HFFc6 (cell line): Measurements from ENCODE around the gene PMP22. TPM values are rescaled to one million over a fixed set of nuclear protein-coding genes. Genes with fewer than 3 reads are reported as not detected.
A peak's percentile ranks its signal among the peaks of the same experiment; 100 is the strongest.

ENCODE experiments used
- DNase-seq: peaks from one replicate; pipeline ENCODE4 v3.0.0-alpha.2; 2018
- H3K27ac Mint-ChIP-seq: 2 replicates; pipeline ENCODE4 v1.8.0; 2020; ENCODE audit warnings: mild to moderate bottlenecking, mixed read lengths
- H3K27me3 Mint-ChIP-seq: 2 replicates; pipeline ENCODE4 v1.8.0; 2021; ENCODE audit warnings: mild to moderate bottlenecking, moderate library complexity, mixed read lengths; ENCODE audit not compliant: insufficient read depth
- H3K36me3 Mint-ChIP-seq: 2 replicates; pipeline ENCODE4 v1.8.0; 2021; ENCODE audit warnings: low read depth, mixed read lengths
- H3K4me1 Mint-ChIP-seq: 2 replicates; pipeline ENCODE4 v1.8.0; 2020; ENCODE audit warnings: low read depth, mixed read lengths
- H3K4me3 Mint-ChIP-seq: 2 replicates; pipeline ENCODE4 v1.8.0; 2020; ENCODE audit warnings: mild to moderate bottlenecking, moderate library complexity, mixed read lengths
- H3K9me3 Mint-ChIP-seq: 2 replicates; pipeline ENCODE4 v1.8.0; 2020; ENCODE audit warnings: mild to moderate bottlenecking, mixed read lengths
- total RNA-seq, 6 experiments: library from RNA; stranded (reverse); fragmentation: NEBNext Ultra II Directional; extraction: Animal tissue kit (Norgen Biotek cat#: 25700); gene quantifications; 2 replicates in 1 of 6; 3 replicates in 5 of 6; pipeline ENCODE4 v1.2.3, GENCODE V29; 2021
- TF ChIP-seq, protein P1 (sequence below): fragments of 200-600 bp; sonication (generic); IDR thresholded peaks from 2 replicates; pipeline ENCODE4 v1.5.0; 2021; ENCODE audit warnings: antibody characterized with exemption, mild to moderate bottlenecking

Gene PMP22
- total RNA-seq, 6 experiments from 2014 or later, result 28.0 to 42.9 (median 34.0) TPM

DNA sequence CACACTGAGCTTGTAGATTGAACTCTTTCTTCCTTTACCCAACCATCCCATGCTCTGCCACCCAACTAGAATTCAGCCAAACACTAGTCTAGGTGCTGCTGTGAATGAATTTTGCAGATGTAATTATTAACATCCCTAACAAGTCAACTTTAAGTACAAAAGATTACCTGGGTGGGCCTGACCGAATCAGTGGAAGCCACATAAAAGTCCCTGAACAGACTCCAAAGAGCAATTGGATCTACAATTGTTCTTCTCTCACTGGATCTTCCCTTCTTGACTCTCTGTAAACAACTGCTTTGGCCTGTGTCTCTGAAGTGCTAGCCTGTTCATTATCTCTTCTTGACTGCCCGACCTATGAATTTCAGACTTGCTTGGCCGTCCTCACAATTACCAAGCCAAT is 67.9 kb downstream of the PMP22 start:
- H3K4me1 Mint-ChIP-seq, result peaks cover 17% of the 10 kb centered on the region
- TF ChIP-seq, protein P1, sequence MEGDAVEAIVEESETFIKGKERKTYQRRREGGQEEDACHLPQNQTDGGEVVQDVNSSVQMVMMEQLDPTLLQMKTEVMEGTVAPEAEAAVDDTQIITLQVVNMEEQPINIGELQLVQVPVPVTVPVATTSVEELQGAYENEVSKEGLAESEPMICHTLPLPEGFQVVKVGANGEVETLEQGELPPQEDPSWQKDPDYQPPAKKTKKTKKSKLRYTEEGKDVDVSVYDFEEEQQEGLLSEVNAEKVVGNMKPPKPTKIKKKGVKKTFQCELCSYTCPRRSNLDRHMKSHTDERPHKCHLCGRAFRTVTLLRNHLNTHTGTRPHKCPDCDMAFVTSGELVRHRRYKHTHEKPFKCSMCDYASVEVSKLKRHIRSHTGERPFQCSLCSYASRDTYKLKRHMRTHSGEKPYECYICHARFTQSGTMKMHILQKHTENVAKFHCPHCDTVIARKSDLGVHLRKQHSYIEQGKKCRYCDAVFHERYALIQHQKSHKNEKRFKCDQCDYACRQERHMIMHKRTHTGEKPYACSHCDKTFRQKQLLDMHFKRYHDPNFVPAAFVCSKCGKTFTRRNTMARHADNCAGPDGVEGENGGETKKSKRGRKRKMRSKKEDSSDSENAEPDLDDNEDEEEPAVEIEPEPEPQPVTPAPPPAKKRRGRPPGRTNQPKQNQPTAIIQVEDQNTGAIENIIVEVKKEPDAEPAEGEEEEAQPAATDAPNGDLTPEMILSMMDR, result no peak
- H3K27ac Mint-ChIP-seq, result no peak overlapping the region
- peaks cover 22% of the 10 kb centered on the region for H3K36me3 Mint-ChIP-seq
- no peak for DNase-seq
- peaks cover 26% of the 10 kb centered on the region for H3K27me3 Mint-ChIP-seq
- no peak overlapping the region for H3K4me3 Mint-ChIP-seq
- H3K9me3 Mint-ChIP-seq, result peaks cover 31% of the 10 kb centered on the region

DNA sequence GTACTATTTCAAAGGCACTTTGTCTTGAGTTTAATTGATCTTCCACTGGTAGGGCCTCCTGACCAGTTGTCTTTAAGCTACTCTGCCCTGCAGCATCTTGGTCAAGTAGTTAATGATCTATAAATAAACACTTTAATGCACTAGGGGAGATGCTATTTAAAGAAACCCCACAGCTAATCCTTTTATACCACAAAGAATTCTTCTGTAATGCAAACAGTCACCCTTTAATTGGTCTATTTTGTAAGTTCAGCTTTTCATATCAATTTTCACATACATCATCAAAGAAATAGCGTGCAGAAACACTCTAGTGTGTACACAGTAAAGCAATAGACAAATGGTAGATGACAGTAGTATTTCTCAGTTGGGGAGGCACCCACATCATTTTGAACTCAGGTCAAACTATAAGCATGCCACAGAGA is 70.3 kb downstream of the PMP22 start:
- Mint-ChIP-seq H3K27me3 (peaks cover 33% of the 10 kb centered on the region), H3K4me3 (no peak overlapping the region), H3K27ac (no peak overlapping the region), H3K9me3 (peaks cover 16% of the 10 kb centered on the region), H3K4me1 (peaks cover 17% of the 10 kb centered on the region), H3K36me3 (peaks cover 8% of the 10 kb centered on the region)
- TF ChIP-seq, protein P1, result no peak
- DNase-seq, result peak; percentile 76

DNA sequence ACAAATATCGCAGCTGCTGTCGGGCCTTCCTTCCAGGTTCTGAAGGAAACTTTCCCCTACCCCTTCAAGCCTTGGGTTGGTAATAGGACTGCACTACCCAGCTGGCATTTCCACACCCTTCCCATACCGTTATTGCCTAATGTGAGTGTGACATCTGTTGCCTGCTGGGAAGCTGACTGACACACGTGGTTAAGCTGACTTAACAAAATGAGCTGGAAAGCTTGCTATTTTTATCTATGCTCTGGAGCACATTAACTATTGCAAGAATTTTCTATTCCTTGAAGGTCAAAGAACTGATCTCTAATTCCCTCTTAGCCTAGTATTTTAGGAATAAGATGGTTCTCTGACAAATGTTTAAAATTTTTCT is 79.5 kb downstream of the PMP22 start:
- Mint-ChIP-seq H3K4me1 (no peaks in the 10 kb centered on the region; the same call in 1 of the 2 replicates), H3K4me3 (no peak overlapping the region), H3K9me3 (no peaks in the 10 kb centered on the region)

DNA sequence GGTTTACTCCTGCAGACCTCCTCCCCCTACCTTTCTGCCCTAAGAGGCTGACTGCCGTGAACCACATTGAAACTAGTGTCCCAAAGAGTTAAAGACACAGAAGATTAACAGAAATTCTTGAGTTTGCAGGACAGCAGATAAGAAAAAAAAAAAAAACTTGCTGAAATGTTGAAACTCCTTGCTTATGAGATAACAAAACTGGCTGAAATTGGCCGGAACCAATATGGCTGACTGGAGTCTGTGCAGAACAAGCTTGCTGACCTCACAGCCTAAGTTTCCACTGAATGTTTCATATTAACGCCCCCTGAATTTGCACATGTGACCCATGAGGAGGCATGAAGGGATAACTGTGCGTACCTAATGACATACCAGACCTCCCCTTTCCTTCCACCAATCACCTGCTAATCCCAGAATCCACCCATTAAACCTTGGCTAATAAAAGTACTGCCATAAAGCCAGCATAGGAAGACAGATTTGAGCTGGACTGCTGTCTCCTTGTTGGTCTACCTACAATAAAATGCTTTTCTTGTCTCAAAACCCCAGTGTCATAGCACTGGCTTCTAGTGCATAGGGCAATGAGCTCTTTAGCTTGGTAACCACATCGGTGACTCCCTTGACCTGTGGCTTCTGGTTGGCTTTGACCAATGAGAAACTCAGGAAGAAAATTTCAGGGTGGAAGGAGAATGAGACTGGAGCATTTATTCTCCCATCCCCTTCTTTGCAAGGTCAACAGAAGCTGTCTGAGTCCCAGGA is 80.1 kb downstream of the PMP22 start:
- Mint-ChIP-seq H3K4me1 (no peaks in the 10 kb centered on the region; the same call in 1 of the 2 replicates), H3K27ac (no peak overlapping the region), H3K9me3 (no peaks in the 10 kb centered on the region), H3K27me3 (peaks cover 30% of the 10 kb centered on the region), H3K36me3 (no peaks in the 10 kb centered on the region), H3K4me3 (no peak overlapping the region)
- DNase-seq, result no peak
- TF ChIP-seq, protein P1, result no peak

More for the DNA sequence above, 79.5 kb downstream of the PMP22 start:
- peak; percentile 55 for DNase-seq
- no peaks in the 10 kb centered on the region for H3K36me3 Mint-ChIP-seq
- TF ChIP-seq, protein P1, result no peak
- H3K27ac Mint-ChIP-seq, result no peak overlapping the region
- peaks cover 27% of the 10 kb centered on the region for H3K27me3 Mint-ChIP-seq

DNA sequence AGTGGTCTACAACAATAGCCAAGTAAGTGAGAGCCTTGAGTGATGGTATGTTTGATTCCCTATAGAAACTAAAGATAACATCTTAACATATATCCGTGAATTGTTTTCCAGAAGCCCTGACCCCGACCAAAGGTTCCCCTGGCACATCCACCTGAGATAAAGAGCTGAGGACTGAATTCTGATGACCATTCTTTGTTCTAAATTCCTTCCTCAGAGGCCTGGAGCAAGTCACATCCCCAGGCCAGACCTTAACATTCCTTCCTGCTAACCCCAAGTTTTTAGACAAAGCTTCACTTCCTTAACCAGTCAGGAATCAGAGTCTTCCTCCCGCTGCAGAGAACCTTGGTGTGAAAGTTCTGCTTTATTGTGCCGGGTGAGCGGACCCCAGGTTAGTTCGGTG is 83.3 kb downstream of the PMP22 start:
- Mint-ChIP-seq H3K27me3 (peaks cover 35% of the 10 kb centered on the region), H3K9me3 (no peaks in the 10 kb centered on the region), H3K27ac (no peak overlapping the region), H3K4me3 (no peak overlapping the region), H3K36me3 (no peaks in the 10 kb centered on the region), H3K4me1 (no peaks in the 10 kb centered on the region; the same call in 1 of the 2 replicates)
- TF ChIP-seq, protein P1, result no peak
- no peak for DNase-seq
